Measurements from ENCODE around the gene VOPP1.

Gene VOPP1

GRCh38 chr7:55553024-55553345 lies 19.3 kb downstream of the VOPP1 start:
- H3K27me3 Mint-ChIP-seq, result no peaks in the 10 kb centered on the region
- no peak overlapping the region for H3K4me3 Mint-ChIP-seq
- no peak overlapping the region for H3K27ac Mint-ChIP-seq
- ATAC-seq (no peak), DNase-seq (no peak)
- H3K9me3 Mint-ChIP-seq, result no peaks in the 10 kb centered on the region
- H3K4me1 Mint-ChIP-seq, result peaks cover 94% of the 10 kb centered on the region
- H3K36me3 Mint-ChIP-seq (ENCODE audit: low read depth), result peaks cover 26% of the 10 kb centered on the region

DNA sequence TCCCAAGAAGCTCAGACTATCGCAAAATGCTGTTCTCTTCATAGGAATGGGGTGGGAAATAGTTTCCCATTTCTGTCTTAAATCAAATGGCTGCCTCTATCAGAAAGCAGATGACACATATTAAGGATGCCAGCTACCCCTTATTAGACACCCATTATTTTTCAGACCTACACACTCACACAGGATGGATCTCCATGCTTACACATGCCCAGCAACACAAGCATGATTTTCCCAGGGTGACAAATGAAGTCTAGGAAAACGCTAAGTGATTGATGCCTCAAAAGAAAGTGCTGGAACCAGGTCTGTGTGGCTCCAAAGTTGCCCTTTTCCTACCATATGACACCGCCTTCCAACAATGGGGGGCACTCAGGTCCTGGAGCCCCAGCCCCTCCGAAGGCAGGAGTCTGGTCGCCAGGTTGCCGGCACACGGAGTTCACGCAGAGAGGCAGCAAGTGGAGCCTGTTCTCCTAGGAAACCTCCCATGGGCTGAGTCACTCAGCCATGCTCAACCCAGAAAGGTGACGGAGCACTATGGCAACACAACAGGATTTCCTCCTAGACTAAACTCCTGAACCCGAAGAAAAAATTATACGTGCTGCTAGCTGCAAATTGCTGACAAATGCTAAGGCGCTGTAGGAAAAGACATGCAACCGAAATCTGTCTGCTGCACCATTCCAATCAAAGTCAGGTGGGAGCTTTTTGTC lies 19.8 kb downstream of the VOPP1 start:
- peaks cover 26% of the 10 kb centered on the region for H3K36me3 Mint-ChIP-seq (ENCODE audit: low read depth)
- peaks cover 94% of the 10 kb centered on the region for H3K4me1 Mint-ChIP-seq
- H3K27ac Mint-ChIP-seq, result no peak overlapping the region
- no peaks in the 10 kb centered on the region for H3K27me3 Mint-ChIP-seq
- no peak for ATAC-seq
- no peaks in the 10 kb centered on the region for H3K9me3 Mint-ChIP-seq
- DNase-seq, result no peak
- no peak overlapping the region for H3K4me3 Mint-ChIP-seq

DNA sequence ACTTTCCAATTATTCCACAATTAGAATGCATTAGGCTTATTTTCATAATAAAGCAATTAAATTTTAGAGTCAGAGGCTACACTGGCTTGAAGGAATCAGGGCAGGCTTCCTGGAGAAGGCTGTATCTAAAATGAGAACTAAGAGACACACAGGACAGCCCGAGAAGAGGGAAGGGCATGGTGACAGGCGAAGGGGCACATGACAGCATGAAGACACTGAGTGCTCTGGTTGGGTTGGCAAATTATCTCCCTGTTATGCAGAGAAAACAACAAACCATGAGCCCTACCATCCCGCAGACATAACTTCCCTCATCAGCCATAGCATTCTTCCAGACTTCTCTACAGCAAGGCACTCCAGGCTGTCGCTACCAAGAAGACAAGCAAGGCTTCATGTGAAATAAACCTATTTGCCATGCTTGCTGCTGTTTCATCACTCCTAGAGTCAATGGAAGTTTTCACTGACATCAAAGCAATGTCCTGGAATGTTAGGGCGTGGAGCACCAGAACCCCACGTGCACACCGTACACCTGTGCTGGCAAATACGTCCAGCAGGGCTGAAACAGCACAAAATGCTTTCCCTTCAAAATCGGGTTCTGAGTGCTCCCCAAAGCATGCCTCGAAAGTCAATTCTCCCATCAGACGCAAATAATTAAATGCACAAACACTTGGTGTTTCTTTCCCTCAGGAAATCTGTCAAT lies 21.3 kb downstream of the VOPP1 start:
- Mint-ChIP-seq H3K4me3 (no peak overlapping the region), H3K27me3 (no peaks in the 10 kb centered on the region), H3K27ac (no peak overlapping the region), H3K4me1 (peaks cover 92% of the 10 kb centered on the region), H3K9me3 (no peaks in the 10 kb centered on the region), H3K36me3 (ENCODE audit: low read depth) (peaks cover 22% of the 10 kb centered on the region)
- DNase-seq, result no peak
- no peak for ATAC-seq

- DNase-seq, result no peak
- Mint-ChIP-seq H3K4me3 (no peak overlapping the region), H3K9me3 (no peaks in the 10 kb centered on the region), H3K27me3 (no peaks in the 10 kb centered on the region), H3K27ac (no peak overlapping the region), H3K4me1 (peaks cover 91% of the 10 kb centered on the region), H3K36me3 (ENCODE audit: low read depth) (peaks cover 18% of the 10 kb centered on the region)
- ATAC-seq, result no peak
These were observed 22.2 kb downstream of the VOPP1 start for GRCh38 chr7:55550010-55550663.

DNA sequence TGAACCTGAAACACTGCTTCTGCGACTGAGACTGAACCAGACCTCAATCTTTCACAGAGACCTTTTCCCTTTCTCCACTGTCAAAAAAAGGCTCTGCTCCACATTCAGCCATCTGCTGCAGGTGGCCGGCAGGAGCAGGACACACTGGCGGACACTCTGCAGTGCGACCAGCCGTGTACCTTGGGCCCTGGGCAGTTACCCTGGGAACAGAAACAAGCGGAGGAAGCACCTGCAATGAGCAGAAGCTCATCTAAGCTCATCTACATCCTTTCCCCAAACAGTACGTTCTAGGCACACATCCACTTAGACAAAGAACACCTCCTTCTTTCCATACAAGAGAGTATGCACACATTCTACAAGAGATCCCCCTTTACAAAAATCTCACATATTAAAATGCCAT lies 22.8 kb downstream of the VOPP1 start:
- Mint-ChIP-seq H3K36me3 (ENCODE audit: low read depth) (peaks cover 16% of the 10 kb centered on the region), H3K4me3 (no peak overlapping the region), H3K27ac (no peak overlapping the region), H3K27me3 (no peaks in the 10 kb centered on the region), H3K4me1 (peaks cover 90% of the 10 kb centered on the region), H3K9me3 (no peaks in the 10 kb centered on the region)
- ATAC-seq (no peak), DNase-seq (no peak)

- H3K27ac Mint-ChIP-seq, result no peak overlapping the region
- ATAC-seq (no peak), DNase-seq (no peak)
- H3K36me3 Mint-ChIP-seq (ENCODE audit: low read depth), result peaks cover 17% of the 10 kb centered on the region
- H3K4me3 Mint-ChIP-seq, result no peak overlapping the region
- H3K4me1 Mint-ChIP-seq, result peaks cover 86% of the 10 kb centered on the region
- H3K27me3 Mint-ChIP-seq, result no peaks in the 10 kb centered on the region
- no peaks in the 10 kb centered on the region for H3K9me3 Mint-ChIP-seq
These were observed 24.0 kb downstream of the VOPP1 start for GRCh38 chr7:55548295-55548731.

DNA sequence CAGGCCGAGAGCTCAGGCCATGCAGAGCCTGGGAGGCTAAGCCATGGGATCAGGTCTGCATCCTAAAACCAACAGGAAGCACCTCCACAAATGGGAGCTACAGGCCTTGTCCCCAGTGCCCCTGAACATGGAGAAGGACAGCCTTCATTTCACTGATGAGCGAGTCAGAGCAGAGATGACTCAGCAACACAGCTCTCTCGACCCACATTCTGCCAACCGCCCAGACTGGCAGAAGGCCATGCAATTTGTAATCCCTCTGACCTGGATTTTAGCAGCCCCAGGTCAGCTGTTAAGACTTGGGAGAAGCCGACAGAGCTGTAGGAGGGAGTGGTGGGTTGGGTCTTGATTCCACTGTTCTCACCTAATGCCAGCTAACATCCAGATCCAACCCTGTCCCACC lies 25.5 kb downstream of the VOPP1 start:
- DNase-seq, result peak; percentile 45
- no peak overlapping the region for H3K27ac Mint-ChIP-seq

GRCh38 chr7:55545496-55545895 lies 26.8 kb downstream of the VOPP1 start:
- DNase-seq (no peak), ATAC-seq (peak; percentile 15)
- H3K27me3 Mint-ChIP-seq, result no peaks in the 10 kb centered on the region
- peaks cover 69% of the 10 kb centered on the region for H3K4me1 Mint-ChIP-seq
- H3K27ac Mint-ChIP-seq, result no peak overlapping the region
- peaks cover 22% of the 10 kb centered on the region for H3K36me3 Mint-ChIP-seq (ENCODE audit: low read depth)
- H3K4me3 Mint-ChIP-seq, result no peak overlapping the region
- H3K9me3 Mint-ChIP-seq, result no peaks in the 10 kb centered on the region

More for the DNA sequence above, 25.5 kb downstream of the VOPP1 start:
- peaks cover 77% of the 10 kb centered on the region for H3K4me1 Mint-ChIP-seq
- peaks cover 17% of the 10 kb centered on the region for H3K36me3 Mint-ChIP-seq (ENCODE audit: low read depth)
- H3K4me3 Mint-ChIP-seq, result no peak overlapping the region
- H3K9me3 Mint-ChIP-seq, result no peaks in the 10 kb centered on the region
- peak; percentile 81 for ATAC-seq
- no peaks in the 10 kb centered on the region for H3K27me3 Mint-ChIP-seq

GRCh38 chr7:55540226-55540858 lies 32.0 kb downstream of the VOPP1 start:
- peaks cover 34% of the 10 kb centered on the region for H3K36me3 Mint-ChIP-seq (ENCODE audit: low read depth)
- peaks cover 68% of the 10 kb centered on the region for H3K4me1 Mint-ChIP-seq
- H3K27me3 Mint-ChIP-seq, result no peaks in the 10 kb centered on the region
- H3K9me3 Mint-ChIP-seq, result no peaks in the 10 kb centered on the region
- H3K27ac Mint-ChIP-seq, result no peak overlapping the region
- DNase-seq (no peak), ATAC-seq (no peak)
- H3K4me3 Mint-ChIP-seq, result no peak overlapping the region

DNA sequence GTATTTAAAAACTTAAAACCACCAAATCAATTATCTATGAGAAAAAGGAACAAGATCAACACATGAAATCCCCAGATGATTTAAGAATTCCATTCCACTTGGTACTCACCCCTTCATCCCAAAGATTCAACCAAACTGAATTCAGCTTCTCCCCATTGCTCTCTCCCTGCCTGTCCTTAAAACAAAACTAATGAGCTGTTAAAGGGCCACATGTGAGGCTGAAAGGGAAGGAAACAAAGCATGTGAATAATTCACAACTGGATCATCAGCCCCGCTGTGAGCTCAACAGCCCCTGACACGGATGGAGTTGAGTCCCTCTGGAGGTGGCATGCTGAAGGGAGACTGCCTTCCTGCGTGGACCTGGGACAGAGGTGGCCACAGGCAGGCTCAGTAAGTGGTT lies 32.9 kb downstream of the VOPP1 start:
- DNase-seq, result no peak
- H3K27ac Mint-ChIP-seq, result no peak overlapping the region
- H3K9me3 Mint-ChIP-seq, result no peaks in the 10 kb centered on the region
- no peak for ATAC-seq
- no peak overlapping the region for H3K4me3 Mint-ChIP-seq
- H3K4me1 Mint-ChIP-seq, result peaks cover 69% of the 10 kb centered on the region
- H3K36me3 Mint-ChIP-seq (ENCODE audit: low read depth), result peaks cover 29% of the 10 kb centered on the region
- H3K27me3 Mint-ChIP-seq, result no peaks in the 10 kb centered on the region

DNA sequence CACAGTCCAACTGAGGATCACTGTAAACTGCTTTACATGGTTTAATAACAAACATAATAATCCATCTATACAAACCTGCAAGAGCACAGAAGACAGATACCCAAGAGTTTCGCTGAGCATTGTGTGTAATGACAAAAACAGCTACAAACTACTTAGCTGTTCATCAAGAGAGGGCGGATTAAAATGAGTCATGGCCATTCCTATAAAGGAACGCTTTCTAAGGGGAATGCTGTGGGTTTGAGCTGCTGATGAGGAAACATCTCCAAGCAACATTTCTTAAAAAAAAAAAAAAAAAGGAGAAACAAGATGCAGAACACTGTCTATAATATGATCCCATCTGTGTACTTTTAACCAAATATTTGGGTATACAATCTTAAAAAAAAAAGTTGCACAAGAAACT lies 33.8 kb downstream of the VOPP1 start:
- Mint-ChIP-seq H3K36me3 (ENCODE audit: low read depth) (peaks cover 20% of the 10 kb centered on the region), H3K27ac (peak overlapping the region; percentile 61), H3K4me1 (peaks cover 71% of the 10 kb centered on the region), H3K9me3 (no peaks in the 10 kb centered on the region), H3K4me3 (no peak overlapping the region), H3K27me3 (no peaks in the 10 kb centered on the region)
- ATAC-seq (no peak), DNase-seq (no peak)

GRCh38 chr7:55537458-55537990 lies 34.8 kb downstream of the VOPP1 start:
- peak overlapping the region; percentile 77 for H3K27ac Mint-ChIP-seq
- peaks cover 81% of the 10 kb centered on the region for H3K4me1 Mint-ChIP-seq
- H3K9me3 Mint-ChIP-seq, result no peaks in the 10 kb centered on the region
- no peaks in the 10 kb centered on the region for H3K27me3 Mint-ChIP-seq
- no peak for ATAC-seq
- H3K36me3 Mint-ChIP-seq (ENCODE audit: low read depth), result peaks cover 22% of the 10 kb centered on the region
- peak overlapping the region; percentile 48 for H3K4me3 Mint-ChIP-seq
- no peak for DNase-seq

DNA sequence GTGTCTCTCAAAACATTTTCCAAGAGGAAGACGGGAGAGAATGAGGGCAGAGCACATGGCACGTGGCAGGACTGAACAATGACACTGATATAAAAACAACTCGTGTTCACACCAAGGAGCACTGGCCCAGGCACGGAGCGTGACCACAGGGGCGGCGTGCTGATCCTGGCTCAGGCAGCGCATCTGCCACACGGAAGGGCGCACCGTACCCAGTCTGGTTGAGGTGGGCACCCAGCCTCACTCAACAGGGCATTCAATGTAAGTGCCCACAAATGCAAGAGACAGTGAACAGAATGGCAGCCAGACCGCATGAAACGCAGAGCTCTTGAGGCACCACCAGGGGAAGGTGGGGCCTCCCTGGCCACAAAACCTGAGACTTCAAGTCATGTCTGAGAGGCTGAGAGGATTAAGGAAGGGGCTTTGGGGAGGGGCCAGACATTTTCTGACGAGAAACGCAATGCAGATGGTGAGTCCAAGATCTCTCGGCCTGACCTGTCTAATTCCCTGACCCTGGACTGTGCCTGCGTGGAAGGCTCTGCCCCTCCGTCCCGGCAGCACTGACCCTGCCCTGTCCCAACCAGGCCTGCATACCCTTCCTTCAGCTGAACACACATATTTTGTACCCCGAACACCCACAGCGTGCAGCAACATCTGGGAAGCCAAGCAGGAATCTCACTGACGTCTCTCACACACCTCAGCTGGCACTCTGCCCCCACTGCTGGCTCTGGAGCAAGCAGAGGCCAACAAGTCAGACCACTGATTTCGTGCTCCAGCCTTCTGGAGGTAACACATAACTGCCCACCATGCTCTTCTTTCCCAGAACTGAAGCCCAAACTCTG lies 35.5 kb downstream of the VOPP1 start:
- Mint-ChIP-seq H3K27me3 (no peaks in the 10 kb centered on the region), H3K27ac (peak overlapping the region; percentile 77), H3K36me3 (ENCODE audit: low read depth) (peaks cover 22% of the 10 kb centered on the region), H3K4me3 (peak overlapping the region; percentile 60), H3K9me3 (no peaks in the 10 kb centered on the region), H3K4me1 (peaks cover 85% of the 10 kb centered on the region)
- DNase-seq (no peak), ATAC-seq (no peak)

DNA sequence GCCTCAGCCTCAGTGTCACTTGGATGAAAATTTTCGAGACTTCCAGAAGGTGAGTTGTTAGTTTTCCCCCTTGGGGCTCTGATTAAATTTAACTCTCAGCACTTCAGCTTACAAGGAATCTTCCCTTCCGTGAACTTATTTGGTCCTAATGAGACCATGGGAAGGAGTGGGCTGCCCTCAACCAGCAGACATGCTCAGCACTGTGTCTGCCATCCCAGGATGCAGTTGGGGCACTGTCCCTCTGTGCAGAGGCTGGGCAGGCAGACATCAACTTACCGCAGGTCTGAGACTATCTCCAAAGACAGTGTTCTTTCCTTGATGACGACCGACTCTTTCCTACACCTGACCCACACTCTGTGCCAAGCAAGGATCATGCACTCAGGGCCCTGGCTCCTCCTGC lies 36.7 kb downstream of the VOPP1 start:
- H3K27me3 Mint-ChIP-seq, result no peaks in the 10 kb centered on the region
- peaks cover 94% of the 10 kb centered on the region for H3K4me1 Mint-ChIP-seq
- no peaks in the 10 kb centered on the region for H3K9me3 Mint-ChIP-seq
- DNase-seq, result no peak
- H3K4me3 Mint-ChIP-seq, result peak overlapping the region; percentile 60
- no peak for ATAC-seq
- H3K36me3 Mint-ChIP-seq (ENCODE audit: low read depth), result peaks cover 22% of the 10 kb centered on the region
- peak overlapping the region; percentile 98 for H3K27ac Mint-ChIP-seq
